GM10248 (cell line): ENCODE data around the gene GJC2.
"Not testable (repeated sequence)": the region's sequence is repeated elsewhere in the genome, so short reads cannot be mapped to it uniquely, and the experiment has no call there.

ENCODE experiments used
- CTCF ChIA-PET: fragments of 300-600 bp; sonication (Branson Sonifier 250); formaldehyde crosslinking; extraction: SDS; loops from one replicate; lab custom pipeline; 2021; ENCODE audit warnings: antibody characterized with exemption; lab: Yijun Ruan, JAX
- POLR2A ChIA-PET: fragments of 350-650 bp; sonication (Branson Sonifier 250); formaldehyde crosslinking; extraction: SDS; loops from one replicate; lab custom pipeline; 2020; ENCODE audit warnings: antibody characterized with exemption; lab: Yijun Ruan, JAX
- DNase-seq: peaks from one replicate; pipeline ENCODE4 v3.0.0; 2012; ENCODE audit errors: extremely low spot score
- CTCF ChIP-seq: IDR thresholded peaks from 2 replicates; pipeline ENCODE4 v1.5.1; 2012; ENCODE audit warnings: mild to moderate bottlenecking, low read depth; ENCODE audit errors: extremely low read depth, missing control alignments, control extremely low read depth

GJC2 gene

GRCh38 chr1:228108055-228108690 lies 41.6 kb upstream of the GJC2 start:
- DNase-seq: no peak
- POLR2A ChIA-PET: no interaction called here
- CTCF ChIA-PET: interaction anchor here (0.9 to 2.8 kb wide), 3 partner anchors 16 to 58 kb away, joined by 3 to 18 read pairs (median 3); partner anchors contain the start of gene IBA57
- TF ChIP-seq CTCF: no peak

GRCh38 chr1:228108742-228109072 lies 41.0 kb upstream of the GJC2 start:
- no peak for DNase-seq
- no peak for TF ChIP-seq CTCF
- CTCF ChIA-PET: interaction anchor here (2.8 kb wide), 1 partner anchor 22 kb away, joined by 18 read pairs; no protein-coding TSS in a partner anchor
- POLR2A ChIA-PET: no interaction called here

GRCh38 chr1:228109073-228109961 lies 40.4 kb upstream of the GJC2 start, which contains the start of gene MRPL55:
TSS of gene MRPL55 (minus strand) at chr1:228109299. CDS start at chr1:228108260, 1,039 bp downstream.
- DNase-seq: peak; percentile 98
- ChIA-PET CTCF (interaction anchor here (1.0 to 2.8 kb wide), 6 partner anchors 12 to 1445 kb away, joined by 3 to 18 read pairs (median 3); partner anchors contain the start of gene IBA57), POLR2A (interaction anchor here (0.9 kb wide), 1 partner anchor 21 kb away, joined by 3 read pairs; no protein-coding TSS in a partner anchor)
- TF ChIP-seq CTCF: no peak

- ChIA-PET POLR2A (interaction anchor here (0.9 kb wide), 1 partner anchor 21 kb away, joined by 3 read pairs; no protein-coding TSS in a partner anchor), CTCF (interaction anchor here (1.0 to 2.8 kb wide), 6 partner anchors 12 to 1446 kb away, joined by 3 to 18 read pairs (median 3); partner anchors contain the start of gene IBA57)
- no peak for TF ChIP-seq CTCF
- DNase-seq: peak; percentile 10
These were observed 39.7 kb upstream of the GJC2 start for GRCh38 chr1:228109962-228110488.

- no peak for DNase-seq
- POLR2A ChIA-PET: no interaction called here
- no peak for TF ChIP-seq CTCF
- CTCF ChIA-PET: interaction anchor here (1.0 to 2.8 kb wide), 4 partner anchors 13 to 62 kb away, joined by 3 to 18 read pairs (median 7); partner anchors contain the start of gene IBA57
These were observed 39.2 kb upstream of the GJC2 start for GRCh38 chr1:228110556-228110955.

- CTCF ChIA-PET: interaction anchor here (1.6 to 2.8 kb wide), 2 partner anchors 19 to 20 kb away, joined by 6 to 18 read pairs; no protein-coding TSS in a partner anchor
- POLR2A ChIA-PET, DNase-seq: not testable (repeated sequence)
These were observed 38.4 kb upstream of the GJC2 start for GRCh38 chr1:228111315-228111714.
